Sigmoid colon (tissue), 7 donors: ENCODE results near the gene SLC45A3. TPM values are rescaled to one million over a fixed set of nuclear protein-coding genes. Genes with fewer than 3 reads are reported as not detected.

ENCODE experiments used
- DNase-seq: peaks from one replicate; pipeline ENCODE4 v3.0.0-alpha.2; 2019
- H3K27ac ChIP-seq, 4 donors: fragments of 200-600 bp; sonication (generic); one replicate each; pipeline ENCODE4 v1.5.1; 2016 to 2019; ENCODE audit warnings: mild to moderate bottlenecking in 1 of 4
- H3K27me3 ChIP-seq, 3 donors: fragments of 200-600 bp; sonication (generic); one replicate each; pipeline ENCODE4 v1.5.1; 2019; ENCODE audit warnings: mild to moderate bottlenecking in 1 of 3
- H3K36me3 ChIP-seq, 4 donors: fragments of 200-600 bp; sonication (generic); one replicate each; pipeline ENCODE4 v1.5.1; 2016 to 2019
- H3K4me1 ChIP-seq, 4 donors: fragments of 200-600 bp; sonication (generic); one replicate each; pipeline ENCODE4 v1.5.1; 2017 to 2019
- H3K4me3 ChIP-seq, 4 donors: fragments of 200-600 bp; sonication (generic); one replicate each; pipeline ENCODE4 v1.5.1; 2017 to 2019; ENCODE audit warnings: mild to moderate bottlenecking in 2 of 4, moderate library complexity in 1 of 4
- H3K9me3 ChIP-seq, 4 donors: fragments of 200-600 bp in 3 of 4; sonication (generic) in 3 of 4; one replicate each; pipeline versions ENCODE4 v1.5.1 to v1.6.1; 2013 to 2019
- EP300 ChIP-seq, 4 donors: sonication (generic); formaldehyde crosslinking; IDR thresholded peaks; one replicate each; pipeline ENCODE4 v1.6.1; 2017; ENCODE audit warnings: antibody characterized with exemption in 4 of 4
- POLR2A ChIP-seq, 2 donors: fragments of 450-650 bp; IDR thresholded peaks; one replicate each; pipeline ENCODE4 v1.6.1; 2016; ENCODE audit warnings: antibody characterized with exemption in 2 of 2, mild to moderate bottlenecking in 2 of 2, moderate library complexity in 2 of 2
- POLR2AphosphoS5 ChIP-seq, 4 donors: sonication (generic); formaldehyde crosslinking; IDR thresholded peaks; one replicate each; pipeline ENCODE4 v1.6.1; 2017; ENCODE audit warnings: antibody characterized with exemption in 4 of 4
- WGBS, 2 donors: extraction: QIAGEN DNeasy Blood & Tissue Kit; methylation state at CpG; one replicate each; pipeline ENCODE4 v1.1.7; 2013; 5-methylcytosine and 5-hydroxymethylcytosine counted together
- intact Hi-C: fragments of 100-400 bp; cut with DNase I; formaldehyde crosslinking; loops from one replicate; pipeline ENCODE4 v1.15.1; 2023
- polyA plus RNA-seq, 3 donors: library from polyadenylated mRNA; stranded (reverse); fragments of 200-250 nt; gene quantifications; one replicate each; pipeline ENCODE4 v1.2.3, GENCODE V29; 2013
- total RNA-seq, 4 donors: library from RNA; depleted of rRNA; stranded (reverse); fragments of >200 nt; gene quantifications; one replicate each; pipeline ENCODE4 v1.1.0, GENCODE V29; 2016
- TF ChIP-seq, protein P1 (sequence below), 4 experiments: fragments of 450-650 bp in 3 of 4; fragments of 200-600 bp in 1 of 4; IDR thresholded peaks; one replicate each; pipeline ENCODE4 v1.5.1; 2016 to 2019; ENCODE audit warnings: antibody characterized with exemption in 4 of 4, mild to moderate bottlenecking in 3 of 4, moderate library complexity in 2 of 4
- donor health status: healthy with polysubstance abuse.
- donor health status: Bipolar disorder and iron deficiency.
- donor health status: healthy.

Gene SLC45A3
- total and polyA plus RNA-seq, 7 donors = 0.68 to 15.2 (median 2.2) TPM

GRCh38 chr1:205629751-205630150, 50.6 kb downstream of the SLC45A3 start:
- Histone ChIP-seq H3K27me3 (no peaks in the 10 kb centered on the region), H3K4me1 (peaks cover 0 to 34% (median 27%) of the 10 kb centered on the region in 4 donors), H3K27ac (peak overlapping the region in 3 of 4 donors; percentile 93 to 99 (median 95)), H3K4me3 (no peak overlapping the region), H3K9me3 (no peaks in the 10 kb centered on the region), H3K36me3 (no peaks in the 10 kb centered on the region)
- 23 to 55% methylated on average over 6 of the region's 6 CpGs for WGBS, 2 donors
- no peak for DNase-seq
- intact Hi-C loops = loop anchor here (5.0 to 10.0 kb wide), 2 partner anchors 105 to 118 kb away; no protein-coding TSS in a partner anchor
- no peak for TF ChIP-seq EP300 (IDR thresholded peaks at IDR 0.05)
- TF ChIP-seq POLR2A (IDR thresholded peaks at IDR 0.05) = no peak
- TF ChIP-seq POLR2AphosphoS5 (IDR thresholded peaks at IDR 0.05) = no peak
- TF ChIP-seq, protein P1, sequence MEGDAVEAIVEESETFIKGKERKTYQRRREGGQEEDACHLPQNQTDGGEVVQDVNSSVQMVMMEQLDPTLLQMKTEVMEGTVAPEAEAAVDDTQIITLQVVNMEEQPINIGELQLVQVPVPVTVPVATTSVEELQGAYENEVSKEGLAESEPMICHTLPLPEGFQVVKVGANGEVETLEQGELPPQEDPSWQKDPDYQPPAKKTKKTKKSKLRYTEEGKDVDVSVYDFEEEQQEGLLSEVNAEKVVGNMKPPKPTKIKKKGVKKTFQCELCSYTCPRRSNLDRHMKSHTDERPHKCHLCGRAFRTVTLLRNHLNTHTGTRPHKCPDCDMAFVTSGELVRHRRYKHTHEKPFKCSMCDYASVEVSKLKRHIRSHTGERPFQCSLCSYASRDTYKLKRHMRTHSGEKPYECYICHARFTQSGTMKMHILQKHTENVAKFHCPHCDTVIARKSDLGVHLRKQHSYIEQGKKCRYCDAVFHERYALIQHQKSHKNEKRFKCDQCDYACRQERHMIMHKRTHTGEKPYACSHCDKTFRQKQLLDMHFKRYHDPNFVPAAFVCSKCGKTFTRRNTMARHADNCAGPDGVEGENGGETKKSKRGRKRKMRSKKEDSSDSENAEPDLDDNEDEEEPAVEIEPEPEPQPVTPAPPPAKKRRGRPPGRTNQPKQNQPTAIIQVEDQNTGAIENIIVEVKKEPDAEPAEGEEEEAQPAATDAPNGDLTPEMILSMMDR (IDR thresholded peaks at IDR 0.05) = no peak

DNA sequence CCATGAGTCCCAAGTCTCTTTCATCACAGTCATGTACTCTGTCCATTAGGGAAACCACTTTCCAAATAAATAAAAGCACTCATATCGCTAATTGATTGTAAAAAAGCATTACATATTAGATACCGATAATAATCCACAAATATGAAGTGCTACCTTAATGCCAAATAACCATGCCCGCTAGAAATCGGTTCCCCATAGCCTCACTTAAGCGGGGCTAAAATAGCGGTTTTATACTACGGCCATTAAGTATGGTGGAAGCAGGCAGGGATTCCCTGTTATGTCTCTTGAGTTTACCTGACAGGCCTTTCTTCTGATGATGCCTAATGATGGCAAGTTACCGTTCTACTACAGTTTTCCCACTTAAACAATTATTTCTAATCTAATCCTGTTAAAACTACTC, 52.4 kb downstream of the SLC45A3 start:
- H3K4me1 ChIP-seq = peaks cover 0 to 35% (median 30%) of the 10 kb centered on the region in 4 donors
- no peak overlapping the region for H3K4me3 ChIP-seq
- 91 to 94% methylated on average over 8 of the region's 8 CpGs for WGBS, 2 donors
- peaks cover 0 to 7% (median 0%) of the 10 kb centered on the region in 4 donors for H3K36me3 ChIP-seq
- intact Hi-C loops = no loop called here
- TF ChIP-seq, protein P1 (IDR thresholded peaks at IDR 0.05) = no peak
- TF ChIP-seq POLR2AphosphoS5 (IDR thresholded peaks at IDR 0.05) (no peak), POLR2A (IDR thresholded peaks at IDR 0.05) (no peak), EP300 (IDR thresholded peaks at IDR 0.05) (no peak)
- H3K27me3 ChIP-seq = no peaks in the 10 kb centered on the region
- H3K27ac ChIP-seq = no peak overlapping the region
- no peak for DNase-seq
- no peaks in the 10 kb centered on the region for H3K9me3 ChIP-seq

GRCh38 chr1:205626216-205626615, 54.1 kb downstream of the SLC45A3 start:
- no peaks in the 10 kb centered on the region for H3K9me3 ChIP-seq
- DNase-seq = no peak
- H3K27ac ChIP-seq = no peak overlapping the region
- intact Hi-C loops = no loop called here
- H3K4me3 ChIP-seq = no peak overlapping the region
- H3K36me3 ChIP-seq = peaks cover 0 to 24% (median 13%) of the 10 kb centered on the region in 4 donors
- 70 to 89% methylated on average over 3 of the region's 3 CpGs for WGBS, 2 donors
- H3K27me3 ChIP-seq = no peaks in the 10 kb centered on the region
- TF ChIP-seq POLR2A (IDR thresholded peaks at IDR 0.05) (no peak), POLR2AphosphoS5 (IDR thresholded peaks at IDR 0.05) (no peak), EP300 (IDR thresholded peaks at IDR 0.05) (no peak)
- TF ChIP-seq, protein P1 (IDR thresholded peaks at IDR 0.05) = no peak
- peaks cover 0 to 28% (median 23%) of the 10 kb centered on the region in 4 donors for H3K4me1 ChIP-seq

DNA sequence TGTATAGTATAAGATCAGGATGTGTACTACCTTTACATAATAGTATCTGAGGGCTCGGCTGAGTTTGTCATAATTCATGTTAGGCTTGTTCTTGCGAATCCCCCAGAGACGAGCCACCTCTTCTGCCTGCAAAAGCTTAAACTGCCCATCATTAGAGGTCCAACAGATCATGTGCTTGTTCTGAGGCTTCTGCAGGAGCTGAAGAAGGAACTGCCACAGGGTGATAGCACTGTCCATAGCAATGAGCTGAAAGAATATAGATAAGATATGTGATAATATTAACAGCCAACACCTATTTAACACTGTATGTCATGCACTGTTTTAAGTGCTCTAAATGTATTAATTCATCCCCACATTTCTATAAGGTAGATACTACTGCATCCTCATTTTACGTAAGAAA, 56.7 kb downstream of the SLC45A3 start:
- intact Hi-C loops = no loop called here
- Histone ChIP-seq H3K27ac (no peak overlapping the region), H3K4me3 (no peak overlapping the region), H3K4me1 (peaks cover 0 to 11% (median 5%) of the 10 kb centered on the region in 4 donors), H3K27me3 (no peaks in the 10 kb centered on the region), H3K36me3 (peaks cover 0 to 50% (median 17%) of the 10 kb centered on the region in 4 donors), H3K9me3 (no peaks in the 10 kb centered on the region)
- 91 to 92% methylated on average over 4 of the region's 4 CpGs for WGBS, 2 donors
- TF ChIP-seq, protein P1 (IDR thresholded peaks at IDR 0.05) = no peak
- no peak for TF ChIP-seq POLR2AphosphoS5 (IDR thresholded peaks at IDR 0.05)
- no peak for TF ChIP-seq EP300 (IDR thresholded peaks at IDR 0.05)
- TF ChIP-seq POLR2A (IDR thresholded peaks at IDR 0.05) = no peak
- DNase-seq = no peak

GRCh38 chr1:205620269-205620668, 60.0 kb downstream of the SLC45A3 start:
- Histone ChIP-seq H3K27ac (no peak overlapping the region), H3K9me3 (no peaks in the 10 kb centered on the region), H3K4me1 (peaks cover 0 to 11% (median 0%) of the 10 kb centered on the region in 4 donors), H3K27me3 (no peaks in the 10 kb centered on the region), H3K36me3 (peaks cover 0 to 83% (median 28%) of the 10 kb centered on the region in 4 donors), H3K4me3 (no peak overlapping the region)
- intact Hi-C loops = no loop called here
- WGBS, 2 donors = 96 to 97% methylated on average over 6 of the region's 6 CpGs
- no peak for DNase-seq
- TF ChIP-seq EP300 (IDR thresholded peaks at IDR 0.05) = no peak
- no peak for TF ChIP-seq POLR2AphosphoS5 (IDR thresholded peaks at IDR 0.05)
- no peak for TF ChIP-seq POLR2A (IDR thresholded peaks at IDR 0.05)
- TF ChIP-seq, protein P1 (IDR thresholded peaks at IDR 0.05) = no peak
